ENCODE results near the gene SYK.

SYK gene

DNA sequence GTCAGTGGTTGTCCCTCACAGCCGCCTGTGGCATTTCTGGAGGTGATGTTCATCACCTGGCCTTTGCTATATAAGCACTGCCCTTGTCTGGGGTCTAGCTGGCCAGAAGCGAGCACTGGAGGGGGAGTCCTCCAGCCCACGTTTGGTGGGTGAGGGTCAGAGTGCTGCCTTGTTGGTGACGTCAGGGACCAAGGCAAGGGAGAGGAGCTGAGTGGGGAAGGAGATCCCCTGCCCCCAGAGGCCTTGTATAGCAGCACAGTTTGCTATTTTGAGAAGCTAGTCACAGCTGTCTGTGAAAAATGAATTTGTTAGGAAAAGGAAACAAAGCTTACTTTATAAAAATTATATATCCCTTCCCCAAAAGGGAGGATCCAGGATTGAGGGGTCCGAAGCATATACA, 49.8 kb downstream of the SYK start:
- no peak for DNase-seq (ENCODE audit: low spot score)

DNA sequence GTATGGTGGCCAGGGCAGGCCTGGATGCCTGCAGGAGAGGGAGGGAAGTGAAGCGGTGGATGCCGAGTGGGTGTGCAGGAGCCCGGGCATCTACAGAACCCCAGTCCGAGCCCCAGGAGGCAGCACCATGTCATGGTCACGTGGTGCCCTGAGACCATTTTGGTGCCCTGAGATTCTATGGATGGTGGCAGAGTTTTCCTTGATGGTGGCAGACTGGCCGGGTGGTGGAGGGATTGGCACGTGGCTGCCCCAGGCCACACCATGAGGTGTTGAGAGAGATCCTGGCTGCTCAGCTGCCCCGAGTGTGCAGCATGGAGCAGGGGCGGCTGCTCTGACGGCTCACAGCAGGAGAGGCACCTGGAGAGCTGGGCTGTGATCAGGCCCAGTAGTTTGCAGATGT, 52.3 kb downstream of the SYK start:
- no peak for DNase-seq (ENCODE audit: low spot score)

DNA sequence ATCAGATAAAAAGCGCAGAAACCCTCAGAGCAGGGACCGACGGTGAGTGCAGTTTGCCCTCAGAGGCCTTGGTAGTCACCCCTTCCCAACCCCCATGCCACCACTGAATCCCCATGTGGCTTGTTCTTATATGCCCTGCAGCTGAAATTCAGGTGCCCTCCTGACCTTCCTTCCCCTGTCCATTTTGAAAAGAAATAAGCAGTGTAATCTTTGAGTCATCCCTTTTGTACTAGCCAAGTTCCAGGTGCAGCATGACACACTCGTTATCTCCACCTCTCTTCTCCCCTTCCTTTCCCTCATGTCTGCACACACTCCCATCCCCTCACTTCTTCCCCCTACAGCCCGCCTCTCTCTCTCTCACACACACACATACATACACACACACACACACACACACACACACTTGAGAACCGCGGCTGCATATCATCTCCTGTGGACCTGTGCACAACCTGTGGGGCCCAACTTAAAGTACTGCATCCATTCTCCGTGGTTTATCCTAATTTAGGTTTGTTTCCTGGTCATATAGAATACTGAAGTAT, 53.1 kb downstream of the SYK start:
- DNase-seq (ENCODE audit: low spot score): no peak

DNA sequence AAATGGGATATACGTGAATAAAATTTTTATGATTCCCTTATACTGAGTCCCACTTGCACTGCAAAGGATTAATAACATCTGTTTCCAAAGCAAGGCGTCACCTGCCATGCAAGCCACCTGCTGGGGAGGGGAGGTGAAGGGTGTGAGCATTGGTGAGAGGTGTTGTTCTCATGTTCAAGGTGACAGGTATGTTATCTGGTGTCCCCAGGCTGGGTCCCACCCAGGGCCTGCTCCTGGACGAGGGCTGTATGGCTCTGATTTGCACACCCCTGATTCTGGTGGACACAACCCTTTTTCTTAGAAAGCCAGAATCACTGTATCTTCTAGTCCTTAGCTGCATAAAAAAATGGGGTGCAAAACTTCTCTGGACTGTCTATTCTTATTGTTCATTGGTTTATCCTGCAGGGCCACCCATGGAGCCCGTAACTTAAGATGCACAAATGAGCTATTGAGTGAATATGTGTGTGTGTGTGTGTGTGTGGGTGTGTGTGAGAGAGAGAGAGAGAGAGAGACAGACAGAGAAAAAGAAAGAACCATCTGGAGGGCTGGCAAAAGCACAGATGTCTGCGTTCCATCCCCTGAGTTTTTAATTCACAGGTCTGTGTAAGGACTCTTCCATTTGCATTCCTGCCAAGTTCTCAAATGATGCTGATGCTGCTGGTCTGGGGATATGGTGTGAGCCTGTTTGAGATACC, 53.7 kb downstream of the SYK start:
- no peak for DNase-seq (ENCODE audit: low spot score)

DNA sequence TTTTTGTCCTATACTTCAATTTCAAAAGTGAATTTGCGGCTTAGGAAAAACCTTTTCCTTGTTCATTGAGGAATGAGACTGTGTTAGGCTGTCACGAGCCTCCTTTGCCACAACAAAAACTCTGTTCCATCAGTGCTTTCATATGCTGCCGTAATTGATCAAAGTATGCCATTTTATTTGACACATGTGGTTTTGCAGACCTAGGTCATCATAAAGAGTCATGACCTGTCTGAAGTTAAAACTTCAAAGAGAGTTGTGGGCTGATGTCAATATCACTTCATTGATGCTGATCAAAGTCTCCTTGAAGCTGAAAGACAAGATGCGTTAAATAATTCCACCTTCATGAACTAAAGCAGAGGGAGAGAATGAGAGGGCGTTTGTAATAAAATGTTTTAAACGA, 55.5 kb downstream of the SYK start:
- no peak for DNase-seq (ENCODE audit: low spot score)

DNA sequence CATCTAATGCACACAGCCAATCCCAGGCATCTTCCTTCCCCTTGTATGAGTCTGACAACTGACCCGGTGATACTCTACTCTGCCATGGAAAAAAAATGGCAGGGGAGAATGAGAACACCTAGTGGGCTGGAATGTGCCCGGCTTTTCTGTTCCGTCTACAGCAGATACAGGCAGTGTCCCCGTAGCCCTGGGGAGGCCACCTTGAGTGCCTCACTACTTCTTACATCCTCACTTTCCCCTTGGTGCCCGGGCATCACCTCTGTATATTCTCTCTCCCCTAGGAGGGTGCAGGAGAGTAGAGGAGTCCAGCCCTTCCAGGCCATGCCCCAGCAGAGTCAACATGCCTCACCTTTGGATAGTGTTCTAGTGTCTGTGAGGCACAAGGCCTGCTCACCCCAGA, 56.2 kb downstream of the SYK start:
- DNase-seq (ENCODE audit: low spot score): no peak

DNA sequence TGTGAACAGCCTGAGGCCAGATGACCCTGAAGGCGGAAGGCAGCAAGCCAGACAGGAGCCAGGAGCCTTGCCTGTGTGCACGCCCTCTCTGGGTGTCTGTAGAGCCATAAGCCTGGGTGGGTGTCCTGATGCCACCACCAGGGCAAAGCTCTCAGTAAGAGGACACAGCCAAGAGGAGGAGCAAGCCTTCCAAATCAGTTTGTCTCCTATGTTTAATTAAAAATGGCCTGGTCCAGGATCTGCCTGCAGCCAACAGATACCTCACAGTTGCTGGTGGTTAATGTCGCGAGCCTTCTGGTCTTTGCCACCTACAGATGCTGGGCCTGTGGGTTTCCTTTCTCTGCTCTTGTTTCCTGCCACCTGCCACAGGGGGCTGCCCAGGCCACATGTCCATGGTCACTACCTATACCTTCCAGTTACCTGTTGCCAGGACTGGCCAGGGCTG, 56.9 kb downstream of the SYK start:
- DNase-seq (ENCODE audit: low spot score): no peak

DNA sequence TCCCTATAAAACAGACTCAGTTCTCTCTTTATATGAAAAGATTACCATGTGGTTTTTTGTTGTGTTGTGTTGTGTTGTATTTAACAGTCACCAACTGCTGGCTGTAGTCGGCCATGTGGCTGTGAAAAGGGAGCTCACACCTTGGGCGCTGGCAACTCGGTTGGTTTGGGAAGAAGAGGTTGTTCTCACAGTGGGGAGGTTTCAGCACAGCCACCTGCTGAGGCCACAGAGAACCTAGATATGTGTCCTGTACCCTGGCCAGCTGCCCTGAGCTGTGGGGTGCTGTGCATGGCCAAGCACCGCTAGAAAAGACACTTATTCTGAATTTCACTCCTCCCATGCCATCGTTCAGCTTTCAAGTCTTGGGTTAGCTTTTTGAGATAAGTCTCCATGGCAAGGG, 58.8 kb downstream of the SYK start:
- no peak for DNase-seq (ENCODE audit: low spot score)

DNA sequence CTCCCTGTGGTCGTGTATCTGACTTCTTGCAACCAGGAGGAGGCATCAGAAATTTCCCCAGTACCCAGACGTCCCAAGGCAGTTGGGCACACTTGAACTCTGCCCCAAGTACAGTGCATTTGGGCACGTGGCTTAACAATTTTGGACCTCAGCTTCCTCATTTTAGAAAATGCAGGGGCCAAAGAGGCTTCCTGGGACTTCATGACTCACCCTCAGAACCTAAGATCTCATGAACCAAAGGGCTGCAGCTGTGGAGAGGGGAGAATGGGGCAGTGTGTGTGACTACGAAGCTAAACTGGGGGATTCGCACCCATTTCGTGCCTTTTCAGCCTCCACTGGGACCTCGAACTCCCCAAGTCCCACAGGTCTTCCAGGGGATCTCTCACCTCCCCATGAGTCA, 59.2 kb downstream of the SYK start:
- DNase-seq (ENCODE audit: low spot score): no peak

DNA sequence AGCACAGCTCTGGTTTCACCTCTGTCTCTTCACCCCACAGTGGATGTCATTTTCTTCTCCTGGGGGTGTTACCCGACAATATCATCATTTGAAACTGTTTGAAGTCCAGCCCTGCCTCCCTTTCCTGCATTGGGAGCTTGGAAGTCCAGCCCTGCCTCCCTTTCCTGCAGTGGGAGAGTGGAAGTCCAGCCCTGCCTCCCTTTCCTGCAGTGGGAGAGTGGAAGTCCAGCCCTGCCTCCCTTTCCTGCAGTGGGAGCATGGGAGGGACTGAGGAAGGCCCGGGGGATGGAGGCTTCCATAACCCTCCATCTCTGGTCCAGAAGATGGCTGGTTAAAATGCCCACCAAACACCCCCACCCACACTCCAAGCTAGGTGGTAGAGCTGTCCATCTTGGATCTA, 59.8 kb downstream of the SYK start:
- no peak for DNase-seq (ENCODE audit: low spot score)

DNA sequence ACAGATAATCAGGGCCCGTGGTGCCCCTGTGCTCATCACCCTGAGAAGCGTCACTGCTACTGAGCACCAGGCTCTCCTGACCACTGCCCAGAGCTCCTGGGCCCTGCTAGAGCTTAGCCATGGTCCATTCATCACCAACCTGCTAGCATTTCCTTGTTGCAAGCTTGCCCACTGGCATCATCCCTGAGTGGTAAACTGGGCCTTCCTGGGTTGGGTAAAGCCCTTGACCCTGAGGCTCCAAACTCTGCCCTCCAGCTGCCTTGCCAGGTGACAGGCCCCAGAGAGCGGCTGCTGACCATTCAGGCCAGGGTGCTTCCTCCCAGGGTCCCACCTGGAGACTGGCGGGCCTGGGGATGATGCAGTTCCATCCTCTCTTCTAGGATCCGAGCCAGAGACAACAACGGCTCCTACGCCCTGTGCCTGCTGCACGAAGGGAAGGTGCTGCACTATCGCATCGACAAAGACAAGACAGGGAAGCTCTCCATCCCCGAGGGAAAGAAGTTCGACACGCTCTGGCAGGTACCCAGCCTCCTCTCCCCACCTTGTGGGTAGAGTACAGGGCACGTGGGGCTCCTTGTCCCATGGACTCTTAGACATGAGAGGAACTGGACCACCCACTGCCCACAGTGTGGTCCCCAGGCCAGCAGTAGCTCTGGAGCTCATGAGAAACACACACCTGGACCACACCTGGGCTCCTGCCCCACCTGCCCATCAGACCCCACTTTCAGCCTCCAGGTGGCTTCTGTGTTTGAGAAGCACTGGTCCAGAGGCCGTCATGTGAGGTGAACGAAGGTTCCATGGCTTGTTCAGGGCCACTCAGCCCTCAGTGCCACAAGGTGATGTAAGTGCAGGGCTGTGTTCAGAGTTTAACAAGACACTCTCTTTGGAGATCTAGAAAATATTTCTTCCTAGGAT, 60.5 kb downstream of the SYK start:
- no peak for DNase-seq (ENCODE audit: low spot score)

DNA sequence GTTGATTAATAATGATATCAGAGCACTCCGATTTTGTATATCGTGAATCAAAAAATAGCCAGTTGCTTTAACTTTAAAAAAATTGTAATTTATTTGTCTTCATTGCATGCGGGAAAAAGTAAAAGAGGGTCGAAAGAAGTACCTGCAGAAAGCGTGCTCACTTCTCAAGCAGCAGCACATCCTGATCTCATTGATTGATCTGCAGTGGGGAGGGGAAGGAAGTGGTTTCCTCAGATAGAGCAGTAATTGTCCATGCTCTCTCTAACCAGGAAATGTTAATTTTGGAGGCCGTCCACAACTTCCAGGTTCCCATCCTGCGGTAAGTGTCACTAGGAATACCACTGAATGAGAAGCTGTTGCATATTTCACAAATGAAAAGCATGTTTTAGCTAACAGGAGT, 63.2 kb downstream of the SYK start:
- DNase-seq (ENCODE audit: low spot score): no peak

DNA sequence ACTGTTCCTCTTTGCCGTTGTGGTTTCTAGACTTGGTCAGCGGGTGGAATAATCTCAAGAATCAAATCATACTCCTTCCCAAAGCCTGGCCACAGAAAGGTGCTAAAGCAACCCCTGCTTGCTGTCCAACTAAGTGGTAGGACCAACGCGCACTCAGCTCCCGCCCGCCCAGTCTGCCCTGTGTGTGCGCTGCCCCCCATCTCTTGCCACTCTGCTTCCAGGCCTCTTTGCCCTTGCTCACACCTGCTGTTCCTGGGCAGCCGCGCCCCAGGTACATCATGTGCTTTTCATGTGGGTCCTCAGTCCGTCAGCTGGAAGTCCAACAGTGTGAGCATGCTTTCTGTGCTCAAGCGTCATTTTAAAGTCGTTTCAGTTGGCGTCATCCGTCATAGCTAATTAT, 65.5 kb downstream of the SYK start:
- DNase-seq (ENCODE audit: low spot score): no peak

DNA sequence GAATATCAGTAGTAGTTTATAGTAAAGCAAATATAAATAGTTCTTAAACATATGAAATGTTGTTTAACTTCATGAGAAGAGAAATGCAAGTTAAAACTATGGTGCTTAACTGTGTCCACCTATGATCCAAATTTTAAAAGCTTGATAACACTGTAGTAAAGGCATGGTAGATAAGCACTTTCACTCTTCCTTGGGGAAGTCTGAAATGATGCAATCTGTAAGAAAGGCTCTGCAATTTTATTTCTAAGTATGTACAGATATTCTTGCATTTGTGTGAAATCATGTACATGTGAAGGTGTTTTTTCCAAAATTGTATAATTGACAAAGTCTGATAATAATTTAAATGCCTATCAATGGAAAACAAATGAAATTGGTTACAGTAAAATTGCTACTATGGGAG, 66.9 kb downstream of the SYK start:
- DNase-seq (ENCODE audit: low spot score): no peak

DNA sequence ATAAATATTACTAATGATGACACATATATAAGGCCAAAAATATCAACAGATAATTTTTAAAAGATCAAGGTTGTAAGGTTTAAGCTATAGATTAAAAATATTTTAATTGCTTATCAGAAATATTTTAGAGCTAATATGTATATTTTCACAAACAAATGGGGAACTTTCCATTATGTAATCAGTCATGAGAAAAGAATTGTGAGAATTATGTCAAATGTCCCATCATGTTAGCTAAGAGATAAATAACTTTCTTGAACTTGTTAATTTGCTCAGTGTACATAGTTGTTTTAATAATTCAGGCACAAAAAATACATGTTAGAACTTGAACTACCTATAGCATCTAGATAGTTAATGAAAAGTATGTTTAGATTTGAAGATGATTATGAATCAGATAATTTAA, 67.7 kb downstream of the SYK start:
- no peak for DNase-seq (ENCODE audit: low spot score)

DNA sequence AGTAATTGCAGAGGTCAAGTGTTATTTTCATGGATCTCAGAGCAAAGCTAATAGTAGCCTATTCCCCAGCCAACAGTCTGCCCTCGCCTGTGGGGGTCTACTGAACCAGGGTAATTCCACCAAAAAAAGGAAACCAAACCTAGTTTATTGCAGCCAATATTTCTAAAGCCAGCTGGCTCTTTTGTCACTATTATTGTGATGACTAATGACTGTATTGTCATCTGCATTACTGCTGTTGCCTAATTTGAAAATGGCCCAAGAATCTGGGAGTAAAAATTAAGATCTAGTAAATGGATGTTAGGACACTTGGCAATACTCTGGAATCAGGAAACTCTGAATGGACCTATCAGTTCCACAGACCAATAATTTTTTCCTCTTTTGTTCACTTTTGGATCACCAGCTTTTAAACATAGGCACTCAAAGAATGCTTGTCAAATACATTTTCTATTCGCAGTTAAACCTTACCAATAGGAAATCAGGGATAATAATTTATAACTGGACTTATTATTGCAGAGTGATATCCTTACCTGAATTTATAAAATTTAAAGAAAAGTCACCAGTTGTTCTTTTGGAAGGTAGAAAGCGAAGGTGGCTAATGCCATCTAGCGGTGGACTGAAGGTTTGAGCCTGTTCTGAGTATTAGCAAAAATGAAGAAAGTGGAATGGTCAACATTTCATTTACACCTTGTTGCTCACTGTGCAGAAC, 69.2 kb downstream of the SYK start:
- peak; percentile 44 for DNase-seq (ENCODE audit: low spot score)

DNA sequence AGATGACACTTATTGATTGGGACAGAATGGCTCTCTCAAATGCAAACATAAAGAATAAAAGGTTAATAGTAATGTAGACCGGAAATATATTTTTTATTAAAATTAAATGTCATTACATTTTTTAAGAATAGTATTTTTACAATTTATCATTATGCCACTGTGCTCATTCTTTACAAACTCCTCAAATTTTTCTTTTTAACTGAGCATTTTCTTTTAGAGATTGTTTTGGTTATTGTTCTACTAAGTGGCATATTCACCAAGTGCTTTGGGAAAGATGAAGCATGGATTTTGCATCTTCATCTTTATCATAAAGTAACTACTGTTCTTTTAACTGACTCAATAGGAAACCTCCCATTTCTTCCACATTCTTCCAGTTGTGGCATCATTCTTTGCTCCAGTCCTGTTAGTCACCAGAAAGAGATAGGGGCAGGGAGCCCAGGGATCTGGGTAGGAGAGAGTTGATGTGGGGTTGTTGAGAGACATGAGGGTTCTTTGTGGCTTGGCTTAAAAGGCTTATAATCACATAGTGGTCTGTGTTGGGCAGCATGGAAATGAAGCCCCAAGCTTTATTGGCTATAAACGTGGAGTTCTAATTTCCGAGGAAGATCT, 69.8 kb downstream of the SYK start:
- no peak for DNase-seq (ENCODE audit: low spot score)

DNA sequence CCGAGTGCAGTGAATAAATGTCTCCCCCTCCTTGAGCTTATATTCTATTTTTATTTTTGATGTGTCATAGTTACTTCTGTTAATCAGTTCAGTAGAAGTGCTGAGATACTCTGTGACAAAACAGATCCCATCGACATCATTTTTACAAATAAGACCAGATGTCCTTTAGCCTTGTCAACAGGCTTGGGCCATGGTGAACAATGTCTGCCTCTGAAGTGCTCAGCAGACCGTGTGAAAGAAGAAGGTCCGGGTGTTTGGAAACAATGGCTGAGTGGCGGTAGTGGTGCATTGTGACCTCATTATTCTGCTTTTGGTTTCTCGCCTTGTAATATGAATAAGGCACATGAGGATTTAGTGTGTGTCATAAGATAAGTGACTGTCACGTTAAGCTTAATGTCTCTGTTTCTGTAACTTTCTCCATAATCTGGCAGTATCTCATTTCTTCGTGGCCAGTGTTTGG, 71.2 kb downstream of the SYK start:
- no peak for DNase-seq (ENCODE audit: low spot score)

DNA sequence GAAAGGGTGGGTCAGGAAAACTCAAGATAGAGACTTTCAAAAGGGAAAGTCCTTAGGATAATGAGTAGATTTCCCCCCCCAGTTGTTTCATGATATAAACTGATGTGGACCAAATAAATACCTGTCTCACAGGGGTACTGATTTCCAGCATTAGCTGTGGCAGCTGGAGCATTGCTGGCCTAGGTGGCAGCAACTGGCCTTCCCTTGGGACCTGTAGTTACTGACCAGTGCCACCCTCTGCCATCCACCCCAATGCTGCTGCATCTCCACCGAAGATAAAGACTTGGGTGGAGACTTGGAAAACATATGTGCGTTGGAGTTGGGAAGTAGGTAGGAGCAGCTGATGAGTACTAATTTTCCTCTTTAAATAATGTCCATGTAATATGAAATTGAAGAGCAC, 71.8 kb downstream of the SYK start:
- DNase-seq (ENCODE audit: low spot score): no peak

DNA sequence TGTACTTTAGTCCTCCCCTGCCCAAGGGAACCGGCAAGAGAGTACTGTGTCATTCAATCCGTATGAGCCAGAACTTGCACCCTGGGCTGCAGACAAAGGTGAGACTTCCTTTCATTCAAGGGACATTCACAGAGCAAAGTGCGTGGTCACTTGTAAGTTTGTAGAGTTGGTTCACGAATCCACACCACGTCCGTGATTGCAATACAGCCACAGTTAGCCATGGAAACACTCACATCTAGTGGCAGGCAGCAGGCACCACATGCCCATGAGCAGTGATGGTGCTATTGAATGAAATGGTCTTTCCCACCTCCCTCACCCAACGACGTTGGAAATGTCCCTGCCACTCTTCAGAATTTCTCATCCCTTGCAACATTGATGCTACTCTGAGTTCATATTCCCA, 72.6 kb downstream of the SYK start:
- no peak for DNase-seq (ENCODE audit: low spot score)

DNA sequence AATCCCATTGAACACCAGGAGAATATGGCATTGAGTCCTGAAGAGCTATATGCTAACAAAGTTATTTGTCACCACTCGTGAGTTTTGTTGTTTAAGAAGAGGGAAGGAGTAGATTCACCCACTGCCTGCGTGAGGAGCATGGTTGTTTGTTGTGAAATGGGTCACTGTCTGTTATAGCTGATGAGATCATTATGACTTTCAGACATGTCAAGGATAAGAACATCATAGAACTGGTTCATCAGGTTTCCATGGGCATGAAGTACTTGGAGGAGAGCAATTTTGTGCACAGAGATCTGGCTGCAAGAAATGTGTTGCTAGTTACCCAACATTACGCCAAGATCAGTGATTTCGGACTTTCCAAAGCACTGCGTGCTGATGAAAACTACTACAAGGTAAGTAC, 76.9 kb downstream of the SYK start:
- no peak for DNase-seq (ENCODE audit: low spot score)

DNA sequence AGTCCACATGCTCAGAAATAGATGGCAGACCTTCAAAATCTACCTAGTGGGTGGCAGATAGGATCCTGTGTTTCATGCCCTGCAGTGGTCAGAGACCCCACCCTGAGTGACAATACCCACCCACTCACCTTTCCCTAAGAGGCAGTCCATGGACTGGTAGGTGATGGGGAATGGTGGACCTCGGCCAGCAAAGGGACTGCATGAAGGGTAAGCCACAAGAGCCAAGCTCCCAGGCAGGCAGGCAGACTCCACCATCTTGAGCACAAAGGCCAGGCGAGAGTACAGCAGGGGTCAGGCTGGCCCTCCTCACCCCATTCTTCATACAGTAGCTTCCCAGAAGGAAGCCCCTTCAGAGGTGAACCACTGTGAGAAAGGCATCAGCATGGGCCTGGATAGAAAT, 78.4 kb downstream of the SYK start:
- no peak for DNase-seq (ENCODE audit: low spot score)

Data from AG08396 (cell line).